MM.1S (cell line): ENCODE data around the gene TECPR2.

ENCODE experiments used
- CTCF ChIP-seq: fragments of 300-600 bp; sonication (generic); IDR thresholded peaks from 2 replicates; pipeline ENCODE4 v1.5.1; 2016; ENCODE audit warnings: antibody characterized with exemption, low read length, mixed read lengths
- EZH2 ChIP-seq: fragments of 300-600 bp; sonication (generic); optimal IDR thresholded peaks from 2 replicates; pipeline ENCODE3; 2017; ENCODE audit warnings: low read depth, mild to moderate bottlenecking, antibody characterized with exemption, low read length, mixed read lengths
- EZH2phosphoT487 ChIP-seq: fragments of 300-600 bp; sonication (generic); IDR thresholded peaks from 2 replicates; pipeline ENCODE4 v1.6.1; 2018; ENCODE audit warnings: antibody characterized with exemption, low read length

- no peak for TF ChIP-seq CTCF
- TF ChIP-seq EZH2phosphoT487 = no peak
- no peak for TF ChIP-seq EZH2
Measured at GRCh38 chr14:102545461-102546265, 182.9 kb downstream of the TECPR2 start.
